Measurements from ENCODE around the gene RFLNA.

The RFLNA gene

DNA sequence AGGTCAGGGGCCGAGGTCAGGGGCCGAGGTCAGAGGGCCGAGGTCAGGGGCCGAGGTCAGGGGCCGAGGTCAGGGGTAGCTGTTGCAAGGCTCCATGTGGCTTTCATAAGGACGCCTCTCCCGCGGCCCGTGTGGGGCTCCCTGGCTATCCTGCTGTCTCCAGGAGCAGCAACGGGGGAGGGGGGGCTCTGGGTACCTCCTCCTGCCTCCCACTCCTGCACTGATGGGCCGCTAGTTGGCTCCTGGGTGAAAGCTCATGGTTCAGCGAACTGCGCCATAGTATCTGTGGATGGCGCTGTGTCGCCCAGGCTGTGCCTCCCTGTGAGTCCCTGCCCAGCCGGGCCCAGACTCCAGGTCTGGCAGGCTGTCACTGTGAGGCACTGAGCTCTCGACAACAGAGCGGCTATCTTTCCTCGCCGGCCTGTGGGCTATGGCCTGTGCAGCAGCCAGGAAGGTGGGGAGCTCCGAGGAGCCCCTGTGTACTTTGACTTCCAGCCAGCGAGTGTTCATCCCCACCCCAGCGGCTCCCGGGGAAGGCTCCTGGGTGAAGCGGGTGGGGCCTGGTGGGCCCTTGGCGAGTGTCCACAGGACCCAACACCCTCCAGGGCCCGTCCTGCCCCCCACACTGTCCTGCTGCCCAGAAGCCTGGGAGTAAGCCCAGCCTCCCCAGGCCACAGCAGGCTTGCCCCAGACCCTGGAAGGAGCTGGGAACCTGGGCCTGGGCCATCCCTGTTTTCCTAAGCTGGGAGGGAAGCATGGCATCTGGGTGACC, 8.1 kb downstream of the RFLNA start:
- DNase-seq (ENCODE audit: low read depth in 2 of 2, low spot score in 1 of 2) = no peak

- no peak for DNase-seq (ENCODE audit: low read depth in 2 of 2, low spot score in 1 of 2)
Observed at GRCh38 chr12:124303579-124304313, 8.9 kb downstream of the RFLNA start.

- no peak for DNase-seq (ENCODE audit: low read depth in 2 of 2, low spot score in 1 of 2)
Observed at GRCh38 chr12:124304314-124304790, 9.5 kb downstream of the RFLNA start.

DNA sequence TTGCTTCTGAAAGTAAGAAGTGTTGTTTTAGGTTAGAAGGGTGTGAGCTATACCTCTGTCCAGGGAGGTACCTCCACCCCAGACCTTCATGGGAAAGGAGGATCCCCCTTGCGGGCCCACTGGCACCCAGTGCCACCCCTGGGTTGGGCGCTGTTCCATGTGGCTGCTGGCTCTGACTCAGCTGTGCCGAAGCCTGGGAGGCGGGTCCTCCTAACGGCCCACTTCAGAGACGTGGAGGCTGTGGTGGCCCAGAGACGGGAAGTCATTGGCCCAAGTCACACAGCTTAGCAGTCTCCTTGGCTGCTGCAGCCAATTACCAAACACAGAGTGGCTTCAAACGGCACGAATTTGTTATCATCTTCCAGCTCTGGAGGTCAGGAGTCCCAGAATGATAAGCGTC, 10.2 kb downstream of the RFLNA start:
- DNase-seq (ENCODE audit: low read depth in 2 of 2, low spot score in 1 of 2) = no peak

- no peak for DNase-seq (ENCODE audit: low read depth in 2 of 2, low spot score in 1 of 2)
Observed at GRCh38 chr12:124305776-124306685, 11.1 kb downstream of the RFLNA start.

- DNase-seq (ENCODE audit: low read depth in 2 of 2, low spot score in 1 of 2) = no peak
Observed at GRCh38 chr12:124306686-124307555, 12.0 kb downstream of the RFLNA start.

DNA sequence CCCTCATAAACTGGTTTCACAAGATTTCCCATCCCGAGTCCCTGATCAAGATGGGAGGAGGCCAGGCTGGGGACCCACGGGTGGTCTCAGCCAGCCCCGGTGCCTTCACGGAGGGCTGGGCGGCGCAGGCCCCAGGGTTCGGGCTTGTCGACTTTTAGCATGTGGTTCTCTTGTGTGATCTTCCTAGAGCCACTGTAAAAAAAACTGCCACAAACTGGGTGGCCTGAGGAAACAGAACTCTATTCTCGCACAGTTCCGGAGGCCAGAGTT, 12.6 kb downstream of the RFLNA start:
- no peak for DNase-seq (ENCODE audit: low read depth in 2 of 2, low spot score in 1 of 2)

DNA sequence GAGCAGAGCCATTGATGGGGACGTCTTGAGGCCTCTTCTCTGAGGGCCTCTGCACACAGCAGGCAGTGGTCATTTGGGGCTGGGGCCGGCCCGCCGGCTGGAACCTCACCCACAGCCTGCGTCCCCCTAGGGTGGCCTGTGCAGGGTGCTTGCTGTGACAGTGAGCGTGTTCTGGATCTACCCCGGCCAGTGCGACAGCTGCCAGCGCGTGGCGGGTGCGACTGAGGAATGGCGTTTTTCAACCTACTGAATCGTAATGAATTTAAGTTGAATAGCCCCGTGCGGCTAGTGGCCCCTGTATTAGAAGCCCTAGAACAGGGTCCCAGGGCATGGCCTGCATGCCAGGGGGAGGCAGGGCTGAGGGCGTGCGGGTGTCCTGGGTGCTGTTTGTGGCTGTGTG, 13.8 kb downstream of the RFLNA start:
- DNase-seq (ENCODE audit: low read depth in 2 of 2, low spot score in 1 of 2) = no peak

- DNase-seq (ENCODE audit: low read depth in 2 of 2, low spot score in 1 of 2) = no peak
Observed at GRCh38 chr12:124309231-124309630, 14.3 kb downstream of the RFLNA start.

DNA sequence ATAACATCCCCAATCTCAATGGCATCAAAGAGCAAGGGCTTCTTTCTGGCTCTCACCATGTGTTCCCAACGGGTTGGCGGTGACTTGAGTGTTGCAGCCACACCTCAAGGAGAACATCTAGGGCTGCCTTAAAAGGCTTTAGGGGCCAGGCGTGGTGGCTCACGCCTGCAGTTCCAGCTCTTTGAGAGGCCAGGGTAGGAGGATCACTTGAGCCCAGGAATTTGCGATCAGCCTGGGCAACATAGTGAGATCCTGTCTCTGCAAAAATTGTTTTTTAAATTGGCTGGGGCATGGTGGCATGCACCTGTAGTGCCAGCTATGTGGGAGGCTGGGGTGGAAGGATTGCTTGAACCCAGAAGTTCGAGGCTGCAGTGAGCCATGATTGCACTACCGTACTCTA, 14.9 kb downstream of the RFLNA start:
- no peak for DNase-seq (ENCODE audit: low read depth in 2 of 2, low spot score in 1 of 2)

DNA sequence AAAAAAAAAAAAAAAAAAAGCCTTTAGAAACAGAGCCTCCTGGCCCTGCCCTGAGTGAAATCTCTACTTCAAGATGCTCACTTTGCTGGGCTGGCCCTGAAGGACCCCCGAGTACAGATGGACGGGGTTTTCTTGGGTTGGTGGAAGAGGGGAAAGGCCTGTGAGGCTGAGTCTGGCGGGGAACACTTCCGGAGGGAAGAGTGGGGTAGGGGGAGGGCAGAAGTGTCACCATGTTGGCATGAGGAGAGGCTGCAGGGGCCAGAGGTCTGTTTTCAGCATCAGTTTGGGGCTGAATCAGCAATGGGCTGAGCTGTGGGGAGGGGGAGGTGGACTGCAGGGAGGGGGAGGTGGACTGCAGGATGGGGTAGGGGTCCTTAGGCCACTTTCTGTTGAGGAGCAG, 15.3 kb downstream of the RFLNA start:
- no peak for DNase-seq (ENCODE audit: low read depth in 2 of 2, low spot score in 1 of 2)

- no peak for DNase-seq (ENCODE audit: low read depth in 2 of 2, low spot score in 1 of 2)
Observed at GRCh38 chr12:124310785-124311184, 15.9 kb downstream of the RFLNA start.

GRCh38 chr12:124311292-124312109, 16.6 kb downstream of the RFLNA start:
- no peak for DNase-seq (ENCODE audit: low read depth in 2 of 2, low spot score in 1 of 2)

DNA sequence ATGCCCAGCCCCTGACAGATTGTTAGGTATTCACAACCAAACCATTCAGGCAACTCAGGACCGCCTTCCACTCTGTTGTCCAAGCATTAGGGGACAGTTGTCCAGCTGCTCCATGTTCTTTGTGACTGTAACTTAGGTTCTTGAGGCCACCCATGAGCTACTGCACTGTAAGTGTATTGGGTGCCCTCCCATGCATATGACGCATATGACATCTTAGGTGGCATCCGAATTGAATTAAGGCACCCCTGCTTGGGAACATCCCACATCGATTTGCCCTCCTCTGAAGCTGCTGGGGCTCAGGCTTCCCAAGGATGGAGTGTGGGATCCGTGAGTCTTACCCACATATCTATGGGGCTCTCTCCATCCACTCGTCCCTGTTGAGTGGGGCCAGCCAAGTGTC, 17.7 kb downstream of the RFLNA start:
- no peak for DNase-seq (ENCODE audit: low read depth in 2 of 2, low spot score in 1 of 2)

DNA sequence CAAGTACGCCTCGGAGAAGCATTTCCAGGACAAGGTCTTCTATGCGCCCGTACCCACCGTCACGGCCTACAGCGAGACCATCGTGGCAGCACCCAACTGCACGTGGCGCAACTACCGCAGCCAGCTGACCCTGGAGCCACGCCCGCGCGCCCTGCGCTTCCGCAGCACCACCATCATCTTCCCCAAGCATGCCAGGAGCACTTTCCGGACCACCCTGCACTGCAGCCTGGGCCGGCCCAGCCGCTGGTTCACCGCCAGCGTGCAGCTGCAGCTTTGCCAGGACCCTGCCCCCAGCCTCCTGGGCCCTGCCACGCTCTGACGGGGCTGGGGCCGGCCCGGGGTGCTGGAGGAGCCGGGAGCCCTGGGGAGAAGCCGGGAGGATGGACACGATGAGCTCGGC, 19.3 kb downstream of the RFLNA start:
- no peak for DNase-seq (ENCODE audit: low read depth in 2 of 2, low spot score in 1 of 2)

- DNase-seq (ENCODE audit: low read depth in 2 of 2, low spot score in 1 of 2) = no peak
Observed at GRCh38 chr12:124314766-124315165, 19.9 kb downstream of the RFLNA start.

GRCh38 chr12:124315372-124316044, 20.6 kb downstream of the RFLNA start:
- no peak for DNase-seq (ENCODE audit: low read depth in 2 of 2, low spot score in 1 of 2)

DNA sequence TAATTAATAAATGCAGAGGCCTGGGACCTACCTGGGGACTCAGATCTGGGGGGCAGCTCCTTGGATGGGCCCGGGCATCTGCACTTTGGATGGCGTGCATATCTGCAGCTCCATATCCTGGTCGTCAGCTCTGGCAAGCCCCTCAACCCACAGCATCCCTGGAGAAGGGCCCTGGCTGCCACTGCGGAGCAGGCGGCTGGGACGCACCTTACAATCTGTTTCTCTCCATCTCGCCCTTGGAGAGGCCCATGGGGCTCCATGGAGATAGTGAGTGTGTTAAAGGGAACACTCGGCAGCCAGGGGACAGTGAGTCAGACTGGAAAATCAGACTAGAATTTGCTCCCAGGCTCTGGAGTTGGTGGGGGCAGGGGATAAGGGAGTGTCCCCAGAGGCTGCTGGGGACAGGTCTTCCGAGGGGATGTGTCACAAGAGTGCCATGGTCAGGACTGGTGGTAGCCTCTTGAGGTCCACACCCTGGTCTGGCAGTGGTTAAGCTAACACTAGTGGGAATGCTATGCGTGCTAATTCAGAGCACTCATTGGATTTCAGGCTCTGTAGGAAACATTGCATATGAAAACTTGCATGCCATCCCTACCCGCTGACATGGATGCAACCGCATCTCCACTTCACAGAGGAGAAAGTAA, 21.5 kb downstream of the RFLNA start:
- DNase-seq (ENCODE audit: low read depth in 2 of 2, low spot score in 1 of 2) = no peak

DNA sequence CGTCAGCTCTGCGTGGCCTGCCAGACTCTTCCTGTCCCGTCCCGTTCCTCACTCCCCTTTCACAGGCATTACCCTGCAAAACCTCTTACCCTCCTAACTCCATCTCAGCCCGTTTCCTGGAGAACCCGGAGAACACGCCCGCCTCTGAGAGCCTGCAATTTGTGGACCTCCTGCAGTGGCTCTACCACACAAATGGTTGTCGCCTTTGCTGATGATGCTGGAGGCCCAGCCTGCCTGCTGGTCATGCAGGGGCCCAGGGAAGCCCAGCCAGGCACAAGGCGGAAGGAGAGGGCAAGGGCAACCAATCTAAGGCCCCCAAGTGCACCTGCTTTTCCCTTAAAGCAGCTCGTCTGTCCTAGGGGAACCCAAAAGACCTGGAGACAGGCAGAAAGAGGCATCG, 22.5 kb downstream of the RFLNA start:
- no peak for DNase-seq (ENCODE audit: low read depth in 2 of 2, low spot score in 1 of 2)
